ENCODE results near the gene FYB1. TPM values are rescaled to one million over a fixed set of nuclear protein-coding genes. Genes with fewer than 3 reads are reported as not detected.

FYB1 gene
- 100 to 1,000 TPM; 127 to 131 TPM for total RNA-seq

DNA sequence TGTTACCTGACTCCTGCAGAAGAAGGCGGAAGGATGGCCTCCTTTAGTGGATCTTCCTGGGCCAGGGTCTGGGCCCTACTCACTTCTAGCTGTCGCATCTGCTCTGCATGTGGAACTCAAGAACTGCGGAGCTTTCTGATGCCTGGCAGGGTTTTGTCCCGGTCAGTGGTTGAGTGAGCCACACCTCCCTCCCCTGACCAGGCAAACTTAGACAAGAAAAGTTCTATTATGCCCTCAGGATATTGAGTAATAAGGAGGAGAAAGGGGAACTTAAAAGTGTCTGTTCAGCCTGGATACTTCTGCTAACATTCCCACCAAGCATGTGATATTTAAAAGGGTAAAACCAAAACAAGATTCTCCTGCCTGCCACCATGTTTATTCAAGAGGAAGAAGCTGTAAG, at the start of gene FYB1:
Gene FYB1 (minus strand): TSS at position 127 of the 400 bp plus-strand sequence. CDS start 16,603 bp downstream, outside the sequence.
- DNase-seq (no peak), ATAC-seq (replicated peaks in 1 of 2) (no peak)
- H3K27me3 Mint-ChIP-seq (ENCODE audit: low read depth), result no peaks in the 10 kb centered on the region
- H3K9me3 Mint-ChIP-seq, result no peaks in the 10 kb centered on the region
- peak within 1 kb of the TSS; percentile 20 to 35 for H3K4me3 Mint-ChIP-seq
- peak within 1 kb of the TSS; percentile 48 for H3K27ac Mint-ChIP-seq
- H3K4me1 Mint-ChIP-seq (ENCODE audit: low read depth), result peaks cover 72% of the 10 kb centered on the region
- H3K36me3 Mint-ChIP-seq (ENCODE audit: insufficient read depth in 2 of 2), result no peaks in the 10 kb centered on the region

GRCh38 chr5:39267186-39267585, 47.8 kb upstream of the FYB1 start:
- H3K36me3 Mint-ChIP-seq (ENCODE audit: insufficient read depth in 2 of 2), result peaks cover 0 to 1% of the 10 kb centered on the region in 2 donors
- H3K27ac Mint-ChIP-seq, result no peak overlapping the region
- no peaks in the 10 kb centered on the region for H3K9me3 Mint-ChIP-seq
- H3K4me3 Mint-ChIP-seq, result no peak overlapping the region
- H3K27me3 Mint-ChIP-seq (ENCODE audit: low read depth), result no peaks in the 10 kb centered on the region
- peaks cover 31% of the 10 kb centered on the region for H3K4me1 Mint-ChIP-seq (ENCODE audit: low read depth)
- DNase-seq (no peak), ATAC-seq (replicated peaks in 1 of 2) (no peak)

DNA sequence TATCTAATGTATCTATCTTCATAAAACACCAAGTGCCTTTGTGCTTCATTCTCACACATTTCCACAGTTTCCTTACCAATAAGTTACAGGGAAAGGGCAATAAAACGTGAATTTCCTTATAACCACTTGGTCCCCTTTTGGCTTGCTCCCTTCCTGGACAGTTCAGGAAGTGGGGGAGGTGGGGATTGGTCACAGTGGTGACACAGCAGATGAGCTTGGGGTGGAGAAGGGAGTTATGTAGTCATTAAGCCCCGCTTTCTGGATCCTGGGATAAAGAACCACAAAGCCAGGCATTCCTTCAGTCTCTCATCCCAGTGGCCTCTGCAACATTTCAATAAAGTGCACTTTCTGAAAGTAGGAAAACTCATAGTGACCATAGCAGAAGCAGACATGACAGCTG, 47.1 kb upstream of the FYB1 start:
- DNase-seq (no peak), ATAC-seq (replicated peaks in 1 of 2) (no peak)
- H3K36me3 Mint-ChIP-seq (ENCODE audit: insufficient read depth in 2 of 2), result no peaks in the 10 kb centered on the region
- no peaks in the 10 kb centered on the region for H3K9me3 Mint-ChIP-seq
- peaks cover 23% of the 10 kb centered on the region for H3K4me1 Mint-ChIP-seq (ENCODE audit: low read depth)
- no peak overlapping the region for H3K4me3 Mint-ChIP-seq
- H3K27ac Mint-ChIP-seq, result peak overlapping the region; percentile 38
- H3K27me3 Mint-ChIP-seq (ENCODE audit: low read depth), result no peaks in the 10 kb centered on the region

GRCh38 chr5:39264528-39264927, 45.2 kb upstream of the FYB1 start:
- Mint-ChIP-seq H3K9me3 (no peaks in the 10 kb centered on the region), H3K4me1 (ENCODE audit: low read depth) (peaks cover 22% of the 10 kb centered on the region), H3K27ac (no peak overlapping the region), H3K4me3 (peak overlapping the region; percentile 2 to 6), H3K27me3 (ENCODE audit: low read depth) (no peaks in the 10 kb centered on the region), H3K36me3 (ENCODE audit: insufficient read depth in 2 of 2) (no peaks in the 10 kb centered on the region)
- ATAC-seq (replicated peaks in 1 of 2) (peak; percentile 74 to 84), DNase-seq (peak; percentile 26 to 29)

DNA sequence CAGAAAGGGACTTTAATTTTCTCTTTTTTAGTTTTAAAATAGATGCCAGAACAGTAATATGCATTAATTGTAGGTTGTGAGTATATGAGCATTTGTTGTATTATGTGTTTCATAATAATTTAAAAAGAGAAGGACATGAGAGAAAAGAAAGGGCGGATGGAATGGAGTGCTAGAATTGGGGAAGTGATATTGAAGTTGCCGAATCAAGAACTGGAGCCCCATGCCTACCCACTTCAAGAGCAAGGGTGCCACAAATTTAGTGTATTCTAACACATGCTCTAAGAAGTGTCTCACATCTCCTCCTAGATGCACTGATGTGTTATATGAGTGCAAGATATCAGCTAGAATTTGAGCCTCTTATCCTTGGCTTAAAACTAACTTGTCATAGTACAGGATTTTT, 43.6 kb upstream of the FYB1 start:
- Mint-ChIP-seq H3K4me1 (ENCODE audit: low read depth) (peaks cover 22% of the 10 kb centered on the region), H3K27me3 (ENCODE audit: low read depth) (no peaks in the 10 kb centered on the region), H3K4me3 (no peak overlapping the region), H3K36me3 (ENCODE audit: insufficient read depth in 2 of 2) (no peaks in the 10 kb centered on the region), H3K27ac (no peak overlapping the region), H3K9me3 (no peaks in the 10 kb centered on the region)
- DNase-seq, result no peak
- ATAC-seq (replicated peaks in 1 of 2), result no peak

GRCh38 chr5:39260095-39260494, 40.7 kb upstream of the FYB1 start:
- Mint-ChIP-seq H3K4me3 (no peak overlapping the region), H3K4me1 (ENCODE audit: low read depth) (peaks cover 26% of the 10 kb centered on the region), H3K27ac (no peak overlapping the region), H3K27me3 (ENCODE audit: low read depth) (no peaks in the 10 kb centered on the region), H3K36me3 (ENCODE audit: insufficient read depth in 2 of 2) (no peaks in the 10 kb centered on the region), H3K9me3 (no peaks in the 10 kb centered on the region)
- ATAC-seq (replicated peaks in 1 of 2) (no peak), DNase-seq (no peak)

DNA sequence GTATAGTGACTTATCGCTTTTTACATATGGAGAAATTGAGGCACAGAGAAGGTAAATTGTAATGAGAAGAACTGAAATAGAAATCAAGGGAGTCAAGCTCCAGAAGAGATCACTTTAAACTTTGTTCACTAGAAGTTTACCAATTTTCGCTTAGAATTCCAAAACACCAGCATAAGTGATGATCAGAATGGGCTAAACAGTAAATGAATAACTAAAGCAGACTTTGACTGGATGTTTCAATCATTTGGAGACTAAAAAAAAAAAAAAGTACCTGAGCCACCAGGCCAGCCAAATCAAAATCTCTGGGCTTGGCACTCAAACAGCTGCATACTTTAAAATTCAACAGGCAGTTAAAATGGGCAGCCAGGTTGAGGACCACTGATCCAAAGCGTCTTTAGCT, 38.2 kb upstream of the FYB1 start:
- Mint-ChIP-seq H3K4me3 (no peak overlapping the region), H3K27ac (no peak overlapping the region), H3K9me3 (no peaks in the 10 kb centered on the region), H3K27me3 (ENCODE audit: low read depth) (no peaks in the 10 kb centered on the region), H3K4me1 (ENCODE audit: low read depth) (peaks cover 17% of the 10 kb centered on the region), H3K36me3 (ENCODE audit: insufficient read depth in 2 of 2) (no peaks in the 10 kb centered on the region)
- DNase-seq (no peak), ATAC-seq (replicated peaks in 1 of 2) (no peak)

GRCh38 chr5:39256477-39257235, 37.3 kb upstream of the FYB1 start:
- H3K36me3 Mint-ChIP-seq (ENCODE audit: insufficient read depth in 2 of 2), result no peaks in the 10 kb centered on the region
- peak in 1 of 2 donors; percentile 18 for DNase-seq
- no peaks in the 10 kb centered on the region for H3K9me3 Mint-ChIP-seq
- H3K27me3 Mint-ChIP-seq (ENCODE audit: low read depth), result no peaks in the 10 kb centered on the region
- H3K4me3 Mint-ChIP-seq, result peak overlapping the region; percentile 10 to 57
- H3K4me1 Mint-ChIP-seq (ENCODE audit: low read depth), result peaks cover 17% of the 10 kb centered on the region
- H3K27ac Mint-ChIP-seq, result peak overlapping the region; percentile 51
- peak; percentile 98 to 99 for ATAC-seq (replicated peaks in 1 of 2)

- peaks cover 1 to 3% of the 10 kb centered on the region in 2 donors for H3K36me3 Mint-ChIP-seq (ENCODE audit: insufficient read depth in 2 of 2)
- no peak for DNase-seq
- no peak for ATAC-seq (replicated peaks in 1 of 2)
- peak overlapping the region; percentile 38 for H3K27ac Mint-ChIP-seq
- H3K27me3 Mint-ChIP-seq (ENCODE audit: low read depth), result no peaks in the 10 kb centered on the region
- H3K9me3 Mint-ChIP-seq, result no peaks in the 10 kb centered on the region
- peaks cover 17% of the 10 kb centered on the region for H3K4me1 Mint-ChIP-seq (ENCODE audit: low read depth)
- peak overlapping the region in 1 of 2 donors; percentile 57 for H3K4me3 Mint-ChIP-seq
Measured at GRCh38 chr5:39255406-39255805, 36.0 kb upstream of the FYB1 start.

GRCh38 chr5:39254671-39255070, 35.3 kb upstream of the FYB1 start:
- no peak overlapping the region for H3K4me3 Mint-ChIP-seq
- H3K27me3 Mint-ChIP-seq (ENCODE audit: low read depth), result no peaks in the 10 kb centered on the region
- H3K4me1 Mint-ChIP-seq (ENCODE audit: low read depth), result peaks cover 17% of the 10 kb centered on the region
- DNase-seq (no peak), ATAC-seq (replicated peaks in 1 of 2) (no peak)
- H3K36me3 Mint-ChIP-seq (ENCODE audit: insufficient read depth in 2 of 2), result peaks cover 5 to 7% of the 10 kb centered on the region in 2 donors
- H3K27ac Mint-ChIP-seq, result no peak overlapping the region
- H3K9me3 Mint-ChIP-seq, result peaks cover 3% of the 10 kb centered on the region in 2 donors

- DNase-seq (no peak), ATAC-seq (replicated peaks in 1 of 2) (no peak)
- H3K36me3 Mint-ChIP-seq (ENCODE audit: insufficient read depth in 2 of 2), result peaks cover 8 to 9% of the 10 kb centered on the region in 2 donors
- no peaks in the 10 kb centered on the region for H3K27me3 Mint-ChIP-seq (ENCODE audit: low read depth)
- peaks cover 23% of the 10 kb centered on the region for H3K4me1 Mint-ChIP-seq (ENCODE audit: low read depth)
- no peak overlapping the region for H3K4me3 Mint-ChIP-seq
- H3K27ac Mint-ChIP-seq, result no peak overlapping the region
- peaks cover 5 to 6% of the 10 kb centered on the region in 2 donors for H3K9me3 Mint-ChIP-seq
Measured at GRCh38 chr5:39253196-39253595, 33.8 kb upstream of the FYB1 start.

DNA sequence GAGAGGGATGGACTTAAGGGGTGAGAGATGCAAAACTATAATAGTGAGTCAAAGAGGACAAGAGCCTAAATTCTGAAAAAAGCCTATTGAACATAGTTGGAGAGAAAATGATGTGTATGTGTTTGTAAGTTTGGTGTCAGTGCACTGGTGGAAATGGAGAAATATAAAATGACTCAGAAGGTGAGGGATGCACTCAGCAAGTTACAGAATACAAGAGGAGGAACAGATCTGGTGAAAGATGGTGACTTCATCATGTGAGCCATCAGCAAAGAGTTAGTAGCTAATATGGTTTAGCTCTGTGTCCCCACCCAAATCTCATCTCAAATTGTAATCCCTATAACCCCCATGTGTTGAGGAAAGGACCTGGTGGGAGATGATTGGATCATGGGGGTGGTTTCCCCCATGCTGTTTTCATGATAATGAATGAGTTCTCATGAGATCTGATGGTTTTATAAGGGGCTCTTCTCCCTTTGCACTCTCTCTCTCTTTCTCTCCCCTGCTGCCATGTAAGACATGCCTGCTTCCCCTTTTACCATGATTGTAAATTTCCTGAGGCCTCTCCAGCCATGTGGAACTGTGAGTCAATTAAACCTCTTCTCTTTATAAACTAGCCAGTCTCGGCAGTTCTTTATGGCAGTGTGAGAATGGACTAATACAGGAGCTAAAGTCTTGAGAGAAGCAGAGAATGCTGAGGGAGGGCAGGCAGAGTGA, 30.4 kb upstream of the FYB1 start:
- ATAC-seq (replicated peaks in 1 of 2) (peak; percentile 65 to 82), DNase-seq (no peak)
- Mint-ChIP-seq H3K27ac (no peak overlapping the region), H3K4me3 (no peak overlapping the region), H3K36me3 (ENCODE audit: insufficient read depth in 2 of 2) (peaks cover 8 to 9% of the 10 kb centered on the region in 2 donors), H3K4me1 (ENCODE audit: low read depth) (peaks cover 6% of the 10 kb centered on the region), H3K9me3 (peaks cover 5 to 6% of the 10 kb centered on the region in 2 donors), H3K27me3 (ENCODE audit: low read depth) (no peaks in the 10 kb centered on the region)

DNA sequence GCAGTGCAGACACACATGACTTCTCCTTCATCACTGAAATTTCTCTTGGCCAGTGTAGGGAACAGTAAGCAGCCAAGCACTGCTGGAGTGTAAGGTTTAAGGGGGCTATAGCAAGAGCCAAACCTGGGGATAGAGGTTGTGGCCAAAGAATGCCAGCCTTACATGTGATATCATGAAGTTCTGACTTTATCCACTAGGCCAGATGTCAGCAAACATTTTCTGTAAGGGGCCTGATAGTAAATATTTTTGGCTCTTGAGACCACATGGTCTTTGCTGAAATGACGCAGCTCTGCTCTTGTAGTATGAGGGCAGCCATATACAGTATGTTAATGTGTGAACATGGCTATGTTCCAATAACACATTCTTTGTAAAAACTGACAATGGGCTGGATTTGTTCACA, 29.7 kb upstream of the FYB1 start:
- ATAC-seq (replicated peaks in 1 of 2) (no peak), DNase-seq (no peak)
- peaks cover 6% of the 10 kb centered on the region for H3K4me1 Mint-ChIP-seq (ENCODE audit: low read depth)
- H3K36me3 Mint-ChIP-seq (ENCODE audit: insufficient read depth in 2 of 2), result peaks cover 8 to 9% of the 10 kb centered on the region in 2 donors
- H3K27ac Mint-ChIP-seq, result no peak overlapping the region
- peaks cover 5 to 6% of the 10 kb centered on the region in 2 donors for H3K9me3 Mint-ChIP-seq
- H3K4me3 Mint-ChIP-seq, result no peak overlapping the region
- no peaks in the 10 kb centered on the region for H3K27me3 Mint-ChIP-seq (ENCODE audit: low read depth)

Measured in activated T-cell treated with anti-CD3 and anti-CD28 coated beads, Interleukin-2, amount 50 U/mL, for 72 hours (primary cell).